Karpas-422 (cell line): ENCODE results near the gene TEX10. TPM values are rescaled to one million over a fixed set of nuclear protein-coding genes. Genes with fewer than 3 reads are reported as not detected.

Source experiments
- DNase-seq: peaks from one replicate; pipeline ENCODE4 v3.0.0-alpha.2; 2015
- H2AFZ ChIP-seq: fragments of 200-600 bp; sonication (generic); 2 replicates; pipeline ENCODE4 v1.6.1; 2014; ENCODE audit warnings: antibody characterized with exemption, low read length, mixed read lengths
- H3K27ac ChIP-seq: fragments of 200-600 bp; sonication (generic); 2 replicates; pipeline ENCODE4 v1.5.1; 2014; ENCODE audit warnings: mild to moderate bottlenecking, low read length, moderate library complexity
- H3K27me3 ChIP-seq: fragments of 200-600 bp; sonication (generic); 2 replicates; pipeline ENCODE4 v1.6.1; 2014; ENCODE audit warnings: low read length, mixed read lengths
- H3K36me3 ChIP-seq: fragments of 200-600 bp; sonication (generic); 2 replicates; pipeline ENCODE4 v1.6.1; 2014; ENCODE audit warnings: low read length, mixed read lengths; ENCODE audit not compliant: insufficient read depth
- H3K4me1 ChIP-seq: fragments of 200-600 bp; sonication (generic); 2 replicates; pipeline ENCODE4 v1.6.1; 2014; ENCODE audit warnings: mild to moderate bottlenecking, low read length, mixed read lengths
- H3K4me2 ChIP-seq: fragments of 200-600 bp; sonication (generic); 2 replicates; pipeline ENCODE4 v1.6.1; 2014; ENCODE audit warnings: low read length, low read depth, mild to moderate bottlenecking; ENCODE audit not compliant: poor library complexity, severe bottlenecking
- H3K4me3 ChIP-seq: fragments of 200-600 bp; sonication (generic); 2 replicates; pipeline ENCODE4 v1.5.1; 2014; ENCODE audit warnings: mild to moderate bottlenecking, antibody characterized with exemption, low read length, mixed read lengths
- H3K79me2 ChIP-seq: fragments of 200-600 bp; sonication (generic); 2 replicates; pipeline ENCODE4 v1.6.1; 2014; ENCODE audit warnings: mild to moderate bottlenecking, low read length, mixed read lengths
- H3K9ac ChIP-seq: fragments of 200-600 bp; sonication (generic); 2 replicates; pipeline ENCODE4 v1.6.0; 2014; ENCODE audit warnings: low read length
- H3K9me2 ChIP-seq: fragments of 200-600 bp; sonication (generic), shearing (Covaris generic); replicated peaks from 2 replicates; pipeline ENCODE4 v1.6.0; 2014; ENCODE audit warnings: mild to moderate bottlenecking, low read length, moderate library complexity; ENCODE audit not compliant: insufficient read depth
- H3K9me3 ChIP-seq: fragments of 300-700, 200-600 bp; sonication (generic); 2 replicates; pipeline ENCODE4 v1.6.1; 2014; ENCODE audit warnings: low read length, mixed read lengths
- H4K20me1 ChIP-seq: fragments of 200-600 bp; sonication (generic); 2 replicates; pipeline ENCODE4 v1.6.1; 2014; ENCODE audit warnings: mild to moderate bottlenecking, antibody characterized with exemption, low read length, low read depth; ENCODE audit not compliant: insufficient read depth
- total RNA-seq: library from RNA; depleted of rRNA; stranded (reverse); fragments of >200 nt; shearing (Covaris generic); gene quantifications from 2 replicates; pipeline ENCODE4 v1.2.3, GENCODE V29; 2014; ENCODE audit warnings: low replicate concordance

TEX10 gene
- total RNA-seq, 1 experiment from 2014 or later: 73.7 TPM

DNA sequence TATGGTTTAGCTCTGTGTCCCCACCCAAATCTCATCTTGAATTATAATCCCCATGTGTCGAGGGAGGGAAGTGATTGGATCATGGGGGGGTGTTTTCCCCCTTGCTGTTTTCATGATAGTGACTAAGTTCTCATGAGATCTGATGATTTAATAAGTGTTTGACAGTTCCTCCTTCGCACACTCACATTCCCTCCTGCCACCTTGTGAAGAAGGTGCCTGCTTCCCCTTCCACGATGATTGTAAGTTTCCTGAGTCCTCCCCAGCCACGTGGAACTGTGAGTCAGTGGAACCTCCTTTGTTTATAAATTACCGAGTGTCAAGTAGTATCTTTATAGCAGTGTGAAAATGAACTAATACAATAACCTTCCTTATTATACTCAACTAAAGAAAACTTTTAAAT, 24.3 kb upstream of the TEX10 start:
- no peak overlapping the region for H3K27ac ChIP-seq
- no peaks in the 10 kb centered on the region for H3K36me3 ChIP-seq
- H3K9me3 ChIP-seq: no peaks in the 10 kb centered on the region
- H3K4me3 ChIP-seq: no peak overlapping the region
- no peak overlapping the region for H3K4me2 ChIP-seq
- no peaks in the 10 kb centered on the region for H3K9me2 ChIP-seq
- H3K9ac ChIP-seq: no peak overlapping the region
- H3K27me3 ChIP-seq: no peaks in the 10 kb centered on the region
- no peaks in the 10 kb centered on the region for H4K20me1 ChIP-seq
- no peaks in the 10 kb centered on the region for H3K4me1 ChIP-seq
- H2AFZ ChIP-seq: no peak overlapping the region
- no peak for DNase-seq
- H3K79me2 ChIP-seq: no peaks in the 10 kb centered on the region

GRCh38 chr9:100375658-100376057, 22.9 kb upstream of the TEX10 start:
- no peaks in the 10 kb centered on the region for H3K27me3 ChIP-seq

GRCh38 chr9:100372648-100373047, 19.9 kb upstream of the TEX10 start:
- no peaks in the 10 kb centered on the region for H3K4me1 ChIP-seq
- H3K79me2 ChIP-seq: no peaks in the 10 kb centered on the region
- H3K9ac ChIP-seq: no peak overlapping the region
- H4K20me1 ChIP-seq: no peaks in the 10 kb centered on the region
- H3K27ac ChIP-seq: no peak overlapping the region
- no peaks in the 10 kb centered on the region for H3K9me2 ChIP-seq
- no peaks in the 10 kb centered on the region for H3K9me3 ChIP-seq
- H3K36me3 ChIP-seq: no peaks in the 10 kb centered on the region
- H3K4me3 ChIP-seq: no peak overlapping the region
- peak; percentile 10 for DNase-seq
- no peak overlapping the region for H2AFZ ChIP-seq
- H3K4me2 ChIP-seq: no peak overlapping the region
- no peaks in the 10 kb centered on the region for H3K27me3 ChIP-seq

More at GRCh38 chr9:100375658-100376057, 22.9 kb upstream of the TEX10 start:
- no peak overlapping the region for H3K9ac ChIP-seq
- no peak overlapping the region for H2AFZ ChIP-seq
- no peak for DNase-seq
- H3K4me2 ChIP-seq: no peak overlapping the region
- H3K9me3 ChIP-seq: no peaks in the 10 kb centered on the region
- no peaks in the 10 kb centered on the region for H3K9me2 ChIP-seq
- H3K79me2 ChIP-seq: no peaks in the 10 kb centered on the region
- no peaks in the 10 kb centered on the region for H3K36me3 ChIP-seq
- no peaks in the 10 kb centered on the region for H4K20me1 ChIP-seq
- H3K4me1 ChIP-seq: no peaks in the 10 kb centered on the region
- H3K27ac ChIP-seq: no peak overlapping the region
- no peak overlapping the region for H3K4me3 ChIP-seq

DNA sequence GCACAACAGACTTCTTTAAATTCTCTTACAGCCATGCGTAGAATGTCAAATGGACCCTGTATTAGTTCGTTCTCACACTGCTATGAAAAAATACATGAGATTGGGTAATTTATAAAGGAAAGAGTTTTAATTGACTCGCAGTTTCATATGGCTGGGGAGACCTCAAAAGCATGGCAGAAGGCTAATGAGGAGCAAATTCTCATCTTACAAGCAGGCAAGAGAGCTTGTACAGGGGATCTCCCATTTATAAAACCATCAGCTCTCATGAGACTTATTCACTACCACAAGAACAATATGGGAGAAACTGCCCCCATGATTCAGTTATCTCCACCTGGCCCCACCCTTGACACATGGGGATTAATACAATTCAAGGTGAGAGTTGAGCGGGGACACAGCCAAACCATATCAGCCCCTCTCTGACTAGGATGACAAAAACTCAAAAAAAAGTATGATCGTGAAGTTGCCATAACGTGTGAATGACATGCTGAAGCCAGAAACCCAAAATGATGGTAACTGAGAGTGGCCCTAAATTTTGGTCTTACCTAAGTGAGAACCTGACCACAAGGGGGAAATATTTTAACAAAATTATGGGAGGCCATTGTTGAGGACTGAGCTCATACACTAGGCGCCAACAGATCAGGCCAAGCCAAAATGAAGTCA, 17.5 kb upstream of the TEX10 start:
- DNase-seq: no peak
- H3K36me3 ChIP-seq: no peaks in the 10 kb centered on the region
- H3K79me2 ChIP-seq: no peaks in the 10 kb centered on the region
- H3K9me2 ChIP-seq: no peaks in the 10 kb centered on the region
- H3K27me3 ChIP-seq: no peaks in the 10 kb centered on the region
- no peaks in the 10 kb centered on the region for H4K20me1 ChIP-seq
- no peak overlapping the region for H3K27ac ChIP-seq
- H3K4me3 ChIP-seq: no peak overlapping the region
- H3K4me2 ChIP-seq: no peak overlapping the region
- H3K9ac ChIP-seq: no peak overlapping the region
- H2AFZ ChIP-seq: no peak overlapping the region
- H3K4me1 ChIP-seq: no peaks in the 10 kb centered on the region
- no peaks in the 10 kb centered on the region for H3K9me3 ChIP-seq

- Histone ChIP-seq H4K20me1 (no peaks in the 10 kb centered on the region), H3K9me2 (no peaks in the 10 kb centered on the region), H3K27me3 (no peaks in the 10 kb centered on the region), H3K27ac (no peak overlapping the region), H3K79me2 (no peaks in the 10 kb centered on the region), H3K36me3 (no peaks in the 10 kb centered on the region), H3K4me2 (no peak overlapping the region), H2AFZ (no peak overlapping the region), H3K9me3 (no peaks in the 10 kb centered on the region), H3K4me3 (no peak overlapping the region), H3K4me1 (no peaks in the 10 kb centered on the region), H3K9ac (no peak overlapping the region)
- peak; percentile 30 for DNase-seq
These were observed 15.9 kb upstream of the TEX10 start for GRCh38 chr9:100368672-100369071.

DNA sequence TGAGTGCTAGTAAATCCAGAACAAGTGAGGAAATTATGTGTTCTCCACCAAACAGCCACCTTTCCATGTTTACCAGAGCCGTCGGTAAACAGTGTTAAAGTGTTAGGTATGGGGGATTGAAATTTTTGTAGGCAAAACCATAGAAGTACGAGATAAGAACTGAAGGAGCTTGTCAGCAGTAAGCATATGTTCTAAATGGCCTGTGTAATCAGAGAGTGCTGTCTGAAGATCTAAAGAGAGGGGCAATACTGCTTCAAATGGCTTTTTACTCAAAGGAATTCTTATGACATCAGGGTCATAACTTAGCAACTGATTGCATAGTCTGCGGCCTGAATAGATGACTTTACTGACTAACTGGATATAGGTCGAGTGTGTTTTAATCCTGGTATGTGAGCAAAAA, 13.4 kb upstream of the TEX10 start:
- H3K9me3 ChIP-seq: no peaks in the 10 kb centered on the region
- no peak overlapping the region for H2AFZ ChIP-seq
- no peaks in the 10 kb centered on the region for H3K79me2 ChIP-seq
- no peaks in the 10 kb centered on the region for H3K36me3 ChIP-seq
- no peaks in the 10 kb centered on the region for H4K20me1 ChIP-seq
- no peaks in the 10 kb centered on the region for H3K9me2 ChIP-seq
- H3K9ac ChIP-seq: no peak overlapping the region
- no peak overlapping the region for H3K4me3 ChIP-seq
- H3K4me1 ChIP-seq: no peaks in the 10 kb centered on the region
- DNase-seq: no peak
- H3K27me3 ChIP-seq: no peaks in the 10 kb centered on the region
- H3K4me2 ChIP-seq: no peak overlapping the region
- H3K27ac ChIP-seq: no peak overlapping the region

GRCh38 chr9:100364013-100364412, 11.3 kb upstream of the TEX10 start:
- Histone ChIP-seq H3K4me3 (no peak overlapping the region), H3K79me2 (no peaks in the 10 kb centered on the region), H2AFZ (no peak overlapping the region), H3K9ac (no peak overlapping the region), H4K20me1 (no peaks in the 10 kb centered on the region), H3K9me3 (no peaks in the 10 kb centered on the region; the same call in 1 of the 2 replicates), H3K36me3 (no peaks in the 10 kb centered on the region), H3K9me2 (no peaks in the 10 kb centered on the region), H3K4me2 (no peak overlapping the region), H3K27ac (no peak overlapping the region), H3K4me1 (no peaks in the 10 kb centered on the region), H3K27me3 (no peaks in the 10 kb centered on the region)
- no peak for DNase-seq

DNA sequence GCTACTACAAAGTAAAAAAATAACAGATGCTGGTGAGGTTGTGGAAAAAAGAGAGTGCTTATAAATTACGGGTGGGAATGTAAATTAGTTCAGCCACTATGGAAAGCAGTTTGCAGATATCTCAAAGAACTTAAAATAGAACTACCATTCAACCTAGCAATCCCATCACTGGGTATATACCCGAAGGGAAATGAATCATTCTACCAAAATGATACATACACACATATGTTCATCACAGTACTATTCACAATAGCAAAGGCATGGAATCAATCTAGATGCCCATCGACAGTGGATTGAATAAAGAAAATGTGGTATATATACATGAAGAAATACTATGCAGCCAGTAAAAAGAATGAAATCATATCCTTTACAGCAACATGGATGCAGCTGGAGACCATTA, 6.3 kb upstream of the TEX10 start:
- no peak overlapping the region for H3K4me2 ChIP-seq
- H3K4me3 ChIP-seq: no peak overlapping the region
- peaks cover 28% of the 10 kb centered on the region for H3K4me1 ChIP-seq
- DNase-seq: no peak
- H3K9ac ChIP-seq: no peak overlapping the region
- H2AFZ ChIP-seq: no peak overlapping the region
- H3K27ac ChIP-seq: no peak overlapping the region
- H3K79me2 ChIP-seq: peaks cover 2% of the 10 kb centered on the region; the same call in 1 of the 2 replicates
- H3K36me3 ChIP-seq: peaks cover 21% of the 10 kb centered on the region
- H3K9me2 ChIP-seq: no peaks in the 10 kb centered on the region
- no peaks in the 10 kb centered on the region for H4K20me1 ChIP-seq
- no peaks in the 10 kb centered on the region for H3K27me3 ChIP-seq
- H3K9me3 ChIP-seq: peaks cover 3% of the 10 kb centered on the region; the same call in 1 of the 2 replicates
